ENCODE measurements around the gene NOSIP.
"Not testable (repeated sequence)": the region's sequence is repeated elsewhere in the genome, so short reads cannot be mapped to it uniquely, and the experiment has no call there.

The NOSIP gene, protein sequence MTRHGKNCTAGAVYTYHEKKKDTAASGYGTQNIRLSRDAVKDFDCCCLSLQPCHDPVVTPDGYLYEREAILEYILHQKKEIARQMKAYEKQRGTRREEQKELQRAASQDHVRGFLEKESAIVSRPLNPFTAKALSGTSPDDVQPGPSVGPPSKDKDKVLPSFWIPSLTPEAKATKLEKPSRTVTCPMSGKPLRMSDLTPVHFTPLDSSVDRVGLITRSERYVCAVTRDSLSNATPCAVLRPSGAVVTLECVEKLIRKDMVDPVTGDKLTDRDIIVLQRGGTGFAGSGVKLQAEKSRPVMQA

DNA sequence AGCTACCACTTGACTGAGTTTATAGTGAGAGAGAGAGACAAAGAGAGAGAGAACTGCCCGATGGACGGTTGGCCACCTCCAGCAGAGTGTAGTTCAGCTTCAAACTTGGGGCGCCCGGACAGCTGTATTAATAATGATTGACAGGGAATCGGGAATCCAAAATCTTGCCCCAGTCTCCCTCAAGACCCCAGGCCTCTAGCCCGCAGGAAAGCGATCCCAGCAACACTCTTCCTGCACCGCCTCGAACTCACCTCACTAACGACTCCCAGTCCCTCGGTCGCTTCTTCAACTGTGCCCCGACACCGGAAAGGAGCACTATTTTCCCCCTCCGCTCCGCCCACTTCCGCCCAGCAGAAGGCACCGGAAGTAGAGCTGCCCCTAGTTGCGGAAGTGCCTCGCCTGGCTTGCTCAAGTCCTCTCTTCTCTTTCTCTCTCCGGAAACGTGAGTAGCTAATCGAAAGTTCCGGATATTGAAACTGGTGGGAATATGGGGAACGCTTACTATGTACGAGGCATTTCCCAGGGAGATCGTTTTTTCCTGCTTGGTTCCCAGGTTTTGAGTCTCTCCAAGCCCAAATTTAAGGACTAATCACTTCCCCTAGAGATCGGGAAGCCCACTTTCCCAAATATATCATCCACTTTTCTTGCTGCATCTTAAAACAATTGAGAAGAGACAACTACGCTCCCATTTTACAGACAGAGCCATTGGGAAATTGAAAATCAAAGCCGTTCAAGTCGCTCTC, at the start of gene NOSIP:
TSS of gene NOSIP (minus strand) at position 293 of the 743 bp plus-strand sequence. CDS start 19,865 bp downstream, outside the sequence.
- DNase-seq: peak; percentile 87 to 95 (median 94)

DNA sequence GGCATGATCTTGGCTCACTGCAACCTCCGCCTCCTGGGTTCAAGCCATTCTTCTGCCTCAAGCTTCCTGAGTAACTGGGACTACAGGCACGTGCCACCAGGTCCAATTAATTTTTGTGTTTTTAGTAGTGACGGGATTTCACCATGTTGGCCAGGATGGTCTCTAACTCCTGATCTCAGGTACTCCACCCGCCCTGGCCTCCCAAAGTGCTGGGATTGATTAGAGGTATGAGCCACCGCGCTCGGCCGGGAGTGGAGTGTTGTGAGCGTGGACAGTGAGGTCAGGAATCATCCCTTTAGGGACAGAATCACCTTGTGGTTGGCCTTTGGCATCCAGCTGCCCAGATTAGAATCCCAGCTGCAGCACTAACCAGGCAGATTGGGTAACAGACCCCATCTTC, 49.3 kb upstream of the NOSIP start:
- no peak for DNase-seq

DNA sequence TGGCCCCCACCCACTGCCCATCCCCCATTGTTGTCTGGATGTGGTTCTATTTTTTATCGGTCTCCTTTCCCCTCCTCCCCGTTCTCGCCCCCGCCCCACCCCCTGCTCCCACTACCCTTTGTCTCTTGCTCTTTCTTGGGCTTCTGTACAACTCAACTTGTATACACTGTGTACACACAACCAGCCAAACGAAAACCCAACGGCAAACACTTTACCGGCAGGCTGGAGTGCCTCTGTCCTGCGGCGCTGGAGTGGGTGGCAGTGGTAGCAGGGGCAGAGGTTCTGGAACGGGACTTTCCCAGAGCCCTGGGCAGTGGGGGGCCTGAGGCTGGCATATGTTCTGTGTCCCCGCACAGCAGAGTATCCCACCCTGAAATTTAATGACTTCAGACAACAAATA, 45.9 kb upstream of the NOSIP start:
- DNase-seq: no peak

DNA sequence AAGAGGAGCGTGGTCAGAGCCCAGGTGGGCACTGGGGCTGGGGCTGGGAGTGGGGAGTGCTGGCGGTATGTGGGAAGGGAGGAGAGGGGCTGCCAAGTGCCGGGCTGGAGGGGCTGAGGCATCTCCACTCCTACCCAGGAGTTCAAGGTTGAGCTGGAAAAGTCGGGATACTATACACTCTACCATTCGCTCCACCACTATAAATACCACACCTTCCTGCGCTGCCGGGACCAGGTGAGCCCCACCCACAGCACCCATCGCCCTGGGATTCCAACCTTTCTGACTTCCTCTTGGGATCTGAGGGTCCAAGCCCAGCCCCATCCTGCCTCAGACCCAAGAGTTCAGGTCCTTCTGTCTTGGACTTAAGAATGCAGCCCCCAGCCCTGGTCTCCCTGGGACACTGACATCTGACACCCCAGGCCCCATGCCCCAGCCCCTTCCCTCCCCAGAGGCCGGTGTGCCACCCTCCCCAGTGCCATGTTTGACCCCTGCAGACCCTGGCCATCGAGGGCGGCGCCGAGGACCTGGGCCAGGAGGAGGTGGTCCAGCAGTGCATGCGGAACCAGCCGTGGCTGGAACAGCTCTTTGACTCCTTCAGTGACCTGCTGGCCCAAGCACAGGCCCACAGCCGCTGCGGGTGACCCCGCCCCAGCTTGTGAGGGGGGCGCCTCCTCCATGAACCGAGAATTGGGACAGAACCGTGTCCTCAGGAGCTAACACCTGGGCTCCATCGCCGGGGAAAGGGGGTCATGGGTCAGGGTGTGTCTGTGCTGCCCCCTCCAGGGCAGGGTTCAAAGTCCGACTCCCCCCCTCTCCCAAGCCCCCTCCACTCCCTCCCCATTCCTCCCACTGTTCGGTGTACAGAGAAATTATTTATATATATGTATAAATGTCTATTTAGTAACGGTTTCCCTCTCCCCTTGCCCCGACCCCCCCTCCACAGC, 44.9 kb upstream of the NOSIP start:
- no peak for DNase-seq

DNA sequence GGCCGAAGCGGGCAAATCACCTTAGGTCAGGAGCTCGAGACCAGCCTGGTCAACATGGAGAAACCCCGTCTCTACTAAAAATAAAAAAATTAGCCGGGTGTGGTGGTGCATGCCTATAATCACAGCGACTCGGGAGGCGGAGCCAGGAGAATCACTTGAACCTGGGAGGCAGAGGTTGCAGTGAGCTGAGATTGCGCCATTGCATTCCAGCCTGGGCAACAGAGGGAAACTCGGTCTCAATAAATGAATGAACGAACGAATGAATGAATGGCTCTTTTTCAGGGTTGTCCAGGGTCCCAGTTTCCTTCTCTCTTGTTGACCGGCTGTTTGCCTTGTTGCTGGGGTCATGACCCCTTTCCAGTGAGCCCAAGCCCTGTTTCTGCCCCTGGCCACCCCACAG, 37.5 kb upstream of the NOSIP start:
- DNase-seq: not testable (repeated sequence)

DNA sequence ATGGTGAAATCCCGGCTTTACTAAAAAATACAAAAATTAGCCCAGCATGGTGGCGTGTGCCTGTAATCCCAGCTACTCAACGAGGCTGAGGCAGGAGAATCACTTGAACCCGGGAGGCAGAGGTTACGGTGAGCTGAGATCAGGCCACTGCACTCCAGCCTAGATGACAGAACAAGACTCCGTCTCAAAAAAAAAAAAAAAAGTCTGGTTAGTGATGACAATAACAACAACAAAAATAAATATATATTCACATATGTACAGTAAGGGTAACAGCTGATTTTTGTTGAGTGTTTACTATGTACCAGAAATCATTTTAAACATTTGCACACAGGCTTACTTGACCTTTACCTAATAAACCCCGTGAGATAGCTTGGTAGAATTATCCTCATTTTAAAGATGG, 36.6 kb upstream of the NOSIP start:
- DNase-seq: no peak

DNA sequence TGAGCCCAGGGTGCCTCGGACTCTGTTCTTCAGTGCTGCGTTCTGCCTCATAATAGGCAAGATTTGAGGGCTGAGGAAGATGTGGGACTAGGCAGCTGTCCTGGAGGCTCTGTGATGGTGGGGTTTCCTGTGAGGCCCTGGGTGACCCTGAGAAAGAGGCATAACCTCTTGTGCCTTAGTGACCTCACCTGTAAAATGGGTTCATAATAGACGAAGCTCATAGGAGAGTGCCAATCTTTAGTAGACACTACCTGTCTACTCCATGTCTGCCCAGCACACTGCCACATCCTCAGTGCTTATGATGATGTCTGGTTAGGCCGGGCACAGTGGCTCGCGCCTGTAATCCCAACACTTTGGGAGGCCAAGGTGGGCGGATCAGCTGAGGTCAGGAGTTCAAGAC, 36.2 kb upstream of the NOSIP start:
- no peak for DNase-seq

DNA sequence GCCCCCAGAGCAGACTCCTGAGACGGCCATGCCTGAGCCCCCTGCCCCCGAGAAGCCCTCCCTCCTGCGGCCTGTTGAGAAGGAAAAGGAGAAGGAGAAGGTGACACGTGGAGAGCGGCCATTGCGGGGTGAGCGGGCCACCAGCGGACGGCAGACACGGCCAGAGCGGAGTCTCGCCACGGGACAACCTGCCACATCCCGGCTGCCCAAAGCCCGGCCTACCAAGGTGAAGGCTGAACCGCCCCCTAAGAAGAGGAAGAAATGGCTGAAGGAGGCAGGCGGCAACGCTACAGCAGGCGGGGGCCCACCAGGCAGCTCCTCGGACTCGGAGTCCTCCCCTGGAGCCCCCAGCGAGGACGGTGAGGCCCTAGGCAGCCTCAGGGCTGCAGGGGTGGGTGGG, 35.5 kb upstream of the NOSIP start:
- no peak for DNase-seq

DNA sequence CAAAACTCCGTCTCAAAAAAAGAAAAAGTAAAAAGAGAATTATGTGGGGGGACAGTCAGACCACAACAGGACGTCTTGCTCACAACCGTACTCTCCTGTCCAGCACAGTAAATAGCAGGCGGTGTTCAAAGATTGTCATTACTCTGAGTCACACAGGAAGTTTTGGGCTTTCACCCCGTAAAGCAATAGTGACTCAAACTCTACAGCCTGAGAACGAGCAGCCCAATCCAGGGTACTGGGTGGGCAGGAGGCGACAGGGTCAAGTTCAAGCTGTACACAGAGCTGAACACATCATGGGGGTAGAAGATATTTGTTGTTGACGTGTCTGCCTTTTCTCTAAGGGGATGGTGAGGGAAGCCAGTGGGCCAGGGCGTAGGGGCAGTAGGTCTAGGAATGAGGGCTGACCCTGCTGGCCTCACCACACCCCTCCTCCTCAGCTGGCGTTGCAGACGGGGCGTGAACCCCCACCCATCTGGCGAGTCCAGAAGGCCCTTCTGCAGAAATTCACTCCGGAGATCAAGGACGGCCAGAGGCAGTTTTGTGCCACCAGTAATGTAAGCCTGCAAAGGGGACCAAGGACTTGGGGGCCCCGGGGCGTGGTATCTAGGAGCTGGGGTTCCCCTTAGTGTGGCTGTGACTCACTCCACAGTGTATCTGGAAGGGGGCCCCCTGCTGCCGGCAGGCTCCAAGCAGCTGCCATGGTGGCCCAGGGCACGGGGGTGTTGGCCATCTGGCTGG, 33.9 kb upstream of the NOSIP start:
- DNase-seq: no peak

DNA sequence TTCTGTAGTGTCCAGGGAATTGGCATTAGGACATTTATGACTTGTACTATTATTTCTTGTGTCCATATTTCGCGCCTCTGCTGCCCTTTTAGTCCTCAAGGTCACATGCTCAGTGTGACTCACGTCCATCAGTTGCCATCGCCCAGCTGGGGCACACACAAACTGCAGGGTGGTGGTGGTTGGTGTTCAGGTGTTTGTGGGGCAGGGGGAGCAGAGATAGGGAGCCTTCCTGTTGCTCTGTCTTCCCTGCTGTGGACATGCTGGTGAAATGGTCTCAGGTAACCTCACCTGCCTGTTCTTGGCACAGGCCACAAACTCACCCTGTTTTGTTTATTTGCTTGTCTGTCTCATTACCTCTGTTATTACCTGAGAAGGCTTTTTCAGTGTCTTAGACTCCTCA, 33.0 kb upstream of the NOSIP start:
- DNase-seq: no peak

DNA sequence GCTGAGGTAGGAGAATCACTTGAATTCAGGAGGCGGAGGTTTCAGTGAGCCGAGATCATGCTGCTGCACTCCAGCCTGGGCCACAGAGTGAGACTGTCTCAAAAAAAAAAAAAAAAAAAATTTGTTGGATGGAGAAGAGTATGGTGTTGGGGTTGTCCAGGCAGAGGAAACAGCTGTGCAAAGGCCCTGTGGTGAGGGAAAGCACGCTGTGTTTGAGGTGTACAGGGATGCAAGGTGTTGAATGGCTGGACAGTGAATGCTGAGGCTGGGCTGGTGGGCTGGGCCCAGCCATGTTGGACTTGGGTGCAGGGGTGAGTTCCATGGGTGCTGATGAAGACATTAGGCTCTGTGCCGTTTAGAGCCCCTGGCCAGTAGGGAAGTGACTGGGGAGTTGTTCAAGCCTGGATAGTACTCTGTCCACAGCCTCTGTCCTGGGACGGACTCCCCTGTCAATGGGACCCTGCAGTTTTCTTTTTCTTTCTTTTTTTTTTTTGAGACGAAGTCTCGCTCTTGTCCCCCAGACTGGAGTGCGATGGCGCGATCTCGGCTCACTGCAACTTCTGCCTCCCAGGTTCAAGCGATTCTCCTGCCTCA, 29.2 kb upstream of the NOSIP start:
- no peak for DNase-seq

DNA sequence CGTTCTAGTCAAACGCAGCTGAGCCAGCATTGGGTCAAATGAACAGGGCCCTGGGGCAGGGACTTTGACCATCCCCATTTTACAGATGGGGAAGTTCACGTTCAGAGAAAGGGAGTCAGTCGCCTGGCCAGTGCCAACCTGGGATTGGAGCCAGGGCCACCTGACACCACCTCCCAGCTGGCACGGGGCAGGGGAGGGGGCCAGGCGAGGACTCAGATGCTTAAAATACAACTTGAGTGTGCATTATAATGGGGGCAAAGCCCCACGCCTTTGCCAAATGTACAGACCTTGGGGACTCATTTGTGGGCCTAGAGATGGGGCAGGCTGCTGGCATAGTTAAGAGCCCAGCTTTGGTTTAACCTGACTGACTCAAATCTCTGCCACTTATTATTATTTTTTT, 25.2 kb upstream of the NOSIP start:
- DNase-seq: no peak

DNA sequence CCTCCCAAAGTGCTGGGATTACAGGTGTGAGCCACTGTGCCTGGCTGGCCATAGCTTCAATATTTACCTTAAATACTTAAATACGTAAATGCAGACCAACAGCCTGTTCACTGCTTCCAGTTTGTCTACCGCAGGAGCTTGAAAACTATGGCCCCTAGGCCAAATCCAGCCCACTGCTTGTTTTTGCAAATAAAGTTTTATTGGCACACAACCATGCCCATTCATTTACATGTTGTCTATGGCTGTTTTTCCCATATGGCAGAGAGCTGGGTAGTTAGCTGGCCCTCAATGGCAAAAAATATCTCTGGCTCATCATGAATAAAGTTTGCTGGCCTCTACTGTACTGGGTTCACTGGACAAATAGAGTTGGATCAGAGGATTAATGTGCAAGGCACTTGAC, 22.4 kb upstream of the NOSIP start:
- no peak for DNase-seq

DNA sequence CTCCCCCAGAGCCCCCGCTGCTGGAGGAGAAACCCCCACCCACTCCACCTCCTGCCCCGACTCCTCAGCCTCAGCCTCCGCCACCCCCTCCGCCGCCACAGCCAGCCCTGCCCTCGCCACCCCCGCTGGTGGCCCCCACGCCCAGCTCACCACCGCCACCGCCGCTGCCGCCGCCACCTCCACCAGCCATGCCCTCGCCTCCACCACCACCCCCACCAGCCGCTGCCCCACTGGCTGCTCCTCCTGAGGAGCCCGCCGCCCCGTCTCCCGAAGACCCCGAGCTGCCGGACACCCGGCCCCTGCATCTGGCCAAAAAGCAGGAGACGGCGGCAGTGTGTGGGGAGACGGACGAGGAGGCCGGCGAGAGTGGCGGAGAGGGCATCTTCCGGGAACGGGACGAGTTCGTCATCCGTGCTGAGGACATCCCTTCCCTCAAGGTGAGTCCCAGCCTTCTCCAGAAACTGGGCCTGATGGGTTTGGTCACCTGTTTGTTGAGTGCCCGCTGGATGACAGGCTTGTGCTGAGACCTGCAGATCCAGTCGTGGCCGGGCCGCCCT, 21.2 kb upstream of the NOSIP start:
- DNase-seq: no peak

DNA sequence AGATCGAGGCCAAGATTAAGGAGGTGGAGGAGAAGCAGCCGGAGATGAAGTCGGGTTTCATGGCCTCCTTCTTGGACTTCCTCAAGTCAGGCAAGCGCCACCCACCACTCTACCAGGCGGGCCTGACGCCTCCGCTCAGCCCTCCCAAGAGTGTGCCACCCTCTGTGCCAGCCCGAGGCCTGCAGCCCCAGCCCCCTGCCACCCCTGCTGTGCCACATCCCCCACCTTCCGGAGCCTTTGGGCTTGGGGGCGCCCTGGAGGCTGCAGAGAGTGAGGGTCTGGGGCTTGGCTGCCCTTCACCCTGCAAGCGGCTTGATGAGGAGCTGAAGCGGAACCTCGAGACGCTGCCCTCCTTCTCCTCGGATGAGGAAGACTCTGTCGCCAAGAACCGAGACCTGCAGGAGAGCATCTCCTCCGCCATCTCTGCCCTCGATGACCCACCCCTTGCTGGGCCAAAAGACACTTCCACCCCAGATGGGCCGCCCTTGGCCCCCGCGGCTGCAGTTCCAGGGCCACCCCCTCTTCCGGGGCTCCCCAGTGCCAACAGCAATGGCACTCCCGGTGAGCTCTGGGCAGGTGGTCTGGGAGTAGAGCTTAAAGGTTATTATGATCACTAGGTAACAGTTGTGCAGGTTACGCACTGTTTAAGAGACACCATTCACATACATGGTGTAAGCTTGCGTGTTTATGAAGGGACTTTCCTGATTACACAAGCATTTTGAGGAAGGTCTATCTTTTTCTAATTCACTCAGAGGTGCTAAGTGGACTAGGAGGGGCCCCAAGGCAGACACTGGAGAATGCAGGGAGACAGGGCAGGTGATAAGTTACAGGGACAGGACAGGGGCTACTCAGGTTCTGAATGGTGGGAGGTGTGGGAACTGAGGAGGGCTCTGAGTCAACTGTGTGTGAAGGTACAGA, 19.3 kb upstream of the NOSIP start:
- DNase-seq: no peak

DNA sequence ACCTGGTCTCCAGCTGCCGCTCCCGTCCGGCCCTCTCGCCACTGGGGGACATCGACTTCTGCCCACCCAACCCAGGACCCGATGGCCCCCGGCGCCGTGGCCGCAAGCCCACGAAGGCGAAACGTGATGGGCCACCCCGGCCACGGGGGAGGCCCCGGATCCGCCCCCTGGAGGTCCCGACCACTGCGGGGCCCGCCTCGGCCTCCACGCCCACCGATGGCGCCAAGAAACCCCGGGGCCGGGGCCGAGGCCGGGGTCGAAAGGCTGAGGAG, 17.3 kb upstream of the NOSIP start:
- DNase-seq: no peak

DNA sequence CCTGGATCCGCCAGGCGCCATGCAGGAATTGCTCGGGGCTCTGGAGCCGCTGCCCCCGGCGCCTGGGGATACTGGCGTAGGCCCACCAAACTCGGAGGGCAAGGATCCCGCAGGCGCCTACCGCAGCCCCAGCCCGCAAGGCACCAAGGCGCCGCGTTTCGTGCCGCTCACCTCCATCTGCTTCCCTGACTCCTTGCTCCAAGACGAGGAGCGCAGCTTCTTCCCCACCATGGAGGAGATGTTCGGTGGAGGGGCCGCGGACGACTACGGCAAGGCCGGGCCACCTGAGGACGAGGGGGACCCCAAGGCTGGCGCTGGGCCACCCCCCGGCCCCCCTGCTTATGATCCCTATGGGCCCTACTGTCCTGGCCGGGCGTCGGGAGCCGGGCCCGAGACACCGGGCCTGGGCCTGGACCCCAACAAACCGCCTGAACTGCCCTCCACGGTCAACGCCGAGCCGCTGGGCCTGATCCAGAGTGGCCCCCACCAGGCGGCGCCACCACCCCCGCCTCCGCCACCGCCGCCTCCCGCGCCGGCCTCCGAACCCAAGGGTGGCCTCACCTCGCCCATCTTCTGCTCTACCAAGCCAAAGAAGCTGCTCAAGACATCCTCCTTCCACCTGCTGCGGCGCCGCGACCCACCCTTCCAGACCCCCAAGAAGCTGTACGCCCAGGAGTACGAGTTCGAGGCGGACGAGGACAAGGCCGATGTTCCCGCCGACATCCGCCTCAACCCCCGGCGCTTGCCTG, 16.8 kb upstream of the NOSIP start:
- no peak for DNase-seq

DNA sequence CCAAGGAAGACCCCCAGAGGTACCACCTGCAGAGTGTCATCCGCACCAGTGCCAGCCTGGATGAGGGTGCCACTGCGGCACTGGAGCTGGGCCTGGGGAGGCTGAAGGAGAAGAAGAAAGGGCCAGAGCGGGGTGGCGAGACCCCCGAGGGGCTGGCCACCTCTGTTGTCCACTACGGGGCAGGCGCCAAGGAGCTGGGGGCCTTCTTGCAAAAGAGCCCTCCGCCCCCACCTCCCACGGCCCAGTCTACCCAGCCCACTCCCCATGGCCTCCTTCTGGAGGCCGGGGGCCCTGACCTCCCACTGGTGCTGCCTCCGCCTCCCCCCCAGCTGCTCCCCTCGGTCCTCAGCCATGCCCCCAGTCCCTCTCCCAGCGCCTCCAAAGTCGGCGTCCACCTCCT, 16.1 kb upstream of the NOSIP start:
- DNase-seq: no peak

DNA sequence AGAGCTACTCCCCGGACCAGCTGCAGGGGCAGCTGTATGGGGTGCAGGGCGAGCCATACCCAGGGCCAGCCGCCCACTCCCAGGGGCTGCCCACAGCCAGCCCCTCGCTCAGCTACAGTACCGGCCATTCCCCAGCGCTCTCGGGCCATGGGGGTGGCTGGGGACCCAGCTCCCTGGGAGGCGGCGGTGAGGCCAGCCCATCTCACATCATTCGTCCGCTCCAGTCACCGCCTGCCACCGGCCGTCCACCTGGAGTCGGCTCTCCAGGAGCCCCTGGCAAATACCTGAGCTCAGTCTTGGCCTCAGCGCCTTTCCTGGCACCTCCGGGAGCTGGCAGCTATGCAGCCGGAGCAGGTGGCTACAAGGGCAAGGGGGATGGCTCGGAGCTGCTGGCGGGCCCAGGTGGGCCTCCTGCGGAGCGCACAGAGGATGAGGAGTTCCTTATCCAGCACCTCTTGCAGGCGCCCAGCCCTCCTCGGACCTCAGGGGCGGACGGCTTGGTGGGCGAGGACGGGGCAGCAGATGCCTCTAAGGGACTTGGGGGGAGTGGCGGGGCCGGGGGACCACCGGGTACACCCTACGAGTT, 15.6 kb upstream of the NOSIP start:
- DNase-seq: no peak

Data from stimulated activated naive CD4-positive, alpha-beta T cell (primary cell).